ENCODE measurements around the gene EIF3J. TPM values are rescaled to one million over a fixed set of nuclear protein-coding genes. Genes with fewer than 3 reads are reported as not detected.
"Not testable (repeated sequence)": the region's sequence is repeated elsewhere in the genome, so short reads cannot be mapped to it uniquely, and the experiment has no call there.

The EIF3J gene
- total and polyA plus RNA-seq, 2 donors from 2014 or later = 49.8 to 69.1 TPM

DNA sequence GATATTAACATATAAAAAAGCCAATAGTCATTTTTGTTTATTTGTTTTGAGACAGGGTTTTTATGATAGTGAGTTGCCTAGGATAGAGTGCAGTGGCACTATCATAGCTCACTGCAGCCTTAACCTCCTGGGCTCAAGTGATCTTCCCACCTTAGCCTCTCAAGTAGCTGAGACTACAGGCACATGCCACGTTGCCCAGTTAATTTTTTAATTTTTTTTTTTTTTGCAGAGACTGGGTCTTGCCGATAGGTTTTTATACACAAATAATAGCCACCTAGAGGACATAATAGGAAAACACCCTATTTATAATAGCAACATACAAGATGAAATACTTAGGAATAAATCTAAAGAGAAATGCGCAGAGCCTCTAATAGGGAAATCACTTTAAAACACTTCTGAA is 13.3 kb downstream of the EIF3J start:
- Histone ChIP-seq H3K27me3 (ENCODE audit: control insufficient read depth, insufficient read depth, low read length) (no peaks in the 10 kb centered on the region), H3K9me3 (ENCODE audit: control insufficient read depth in 2 of 3, insufficient read depth in 1 of 3, low read length in 3 of 3) (no peaks in the 10 kb centered on the region), H3K4me1 (ENCODE audit: control insufficient read depth in 2 of 3, insufficient read depth in 2 of 3, low read depth in 1 of 3, low read length in 3 of 3) (no peaks in the 10 kb centered on the region), H3K36me3 (ENCODE audit: control insufficient read depth in 2 of 3, insufficient read depth in 3 of 3, low read length in 3 of 3) (peaks cover 0 to 8% (median 7%) of the 10 kb centered on the region in 3 donors), H3K27ac (ENCODE audit: low read depth in 2 of 2, low read length in 2 of 2) (no peak overlapping the region), H3K4me3 (ENCODE audit: low read length in 3 of 3) (no peak overlapping the region), H3K9ac (ENCODE audit: low read length in 3 of 3) (no peak overlapping the region)
- FAIRE-seq (no peak), DNase-seq (peak in 1 of 5 donors; percentile 19)
- TF ChIP-seq, protein P1, sequence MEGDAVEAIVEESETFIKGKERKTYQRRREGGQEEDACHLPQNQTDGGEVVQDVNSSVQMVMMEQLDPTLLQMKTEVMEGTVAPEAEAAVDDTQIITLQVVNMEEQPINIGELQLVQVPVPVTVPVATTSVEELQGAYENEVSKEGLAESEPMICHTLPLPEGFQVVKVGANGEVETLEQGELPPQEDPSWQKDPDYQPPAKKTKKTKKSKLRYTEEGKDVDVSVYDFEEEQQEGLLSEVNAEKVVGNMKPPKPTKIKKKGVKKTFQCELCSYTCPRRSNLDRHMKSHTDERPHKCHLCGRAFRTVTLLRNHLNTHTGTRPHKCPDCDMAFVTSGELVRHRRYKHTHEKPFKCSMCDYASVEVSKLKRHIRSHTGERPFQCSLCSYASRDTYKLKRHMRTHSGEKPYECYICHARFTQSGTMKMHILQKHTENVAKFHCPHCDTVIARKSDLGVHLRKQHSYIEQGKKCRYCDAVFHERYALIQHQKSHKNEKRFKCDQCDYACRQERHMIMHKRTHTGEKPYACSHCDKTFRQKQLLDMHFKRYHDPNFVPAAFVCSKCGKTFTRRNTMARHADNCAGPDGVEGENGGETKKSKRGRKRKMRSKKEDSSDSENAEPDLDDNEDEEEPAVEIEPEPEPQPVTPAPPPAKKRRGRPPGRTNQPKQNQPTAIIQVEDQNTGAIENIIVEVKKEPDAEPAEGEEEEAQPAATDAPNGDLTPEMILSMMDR (IDR thresholded peaks at IDR 0.05; ENCODE audit: borderline replicate concordance, extremely low read depth, insufficient read depth) = no peak
- intact Hi-C loops (cut with DNase I) = no loop called here

DNA sequence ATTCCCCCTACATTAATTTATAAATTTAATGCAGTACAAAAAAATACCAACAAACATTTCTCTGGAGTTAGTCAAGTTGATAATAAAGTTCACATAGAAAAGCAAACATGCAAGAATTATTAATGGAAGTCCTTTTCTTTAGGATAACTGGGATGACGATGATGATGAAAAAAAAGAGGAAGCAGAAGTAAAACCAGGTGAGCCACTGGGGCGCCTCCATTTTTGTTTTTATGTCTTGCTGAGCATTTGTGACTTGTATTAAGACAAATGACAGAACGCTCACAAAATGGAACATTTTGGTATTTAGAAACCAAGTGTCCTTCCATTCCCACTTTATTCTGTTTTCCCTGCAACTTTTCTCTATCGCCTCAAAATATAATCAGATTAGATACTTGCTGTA is 13.8 kb downstream of the EIF3J start:
- intact Hi-C loops (cut with DNase I) = no loop called here
- Histone ChIP-seq H3K9ac (ENCODE audit: low read length in 3 of 3) (no peak overlapping the region), H3K4me1 (ENCODE audit: control insufficient read depth in 2 of 3, insufficient read depth in 2 of 3, low read depth in 1 of 3, low read length in 3 of 3) (peaks cover 0 to 2% (median 0%) of the 10 kb centered on the region in 3 donors), H3K27me3 (ENCODE audit: control insufficient read depth, insufficient read depth, low read length) (no peaks in the 10 kb centered on the region), H3K4me3 (ENCODE audit: low read length in 3 of 3) (no peak overlapping the region), H3K27ac (ENCODE audit: low read depth in 2 of 2, low read length in 2 of 2) (no peak overlapping the region), H3K36me3 (ENCODE audit: control insufficient read depth in 2 of 3, insufficient read depth in 3 of 3, low read length in 3 of 3) (peaks cover 0 to 13% (median 7%) of the 10 kb centered on the region in 3 donors), H3K9me3 (ENCODE audit: control insufficient read depth in 2 of 3, insufficient read depth in 1 of 3, low read length in 3 of 3) (no peaks in the 10 kb centered on the region)
- TF ChIP-seq, protein P1 (IDR thresholded peaks at IDR 0.05; ENCODE audit: borderline replicate concordance, extremely low read depth, insufficient read depth) = no peak
- FAIRE-seq (no peak), DNase-seq (no peak)

DNA sequence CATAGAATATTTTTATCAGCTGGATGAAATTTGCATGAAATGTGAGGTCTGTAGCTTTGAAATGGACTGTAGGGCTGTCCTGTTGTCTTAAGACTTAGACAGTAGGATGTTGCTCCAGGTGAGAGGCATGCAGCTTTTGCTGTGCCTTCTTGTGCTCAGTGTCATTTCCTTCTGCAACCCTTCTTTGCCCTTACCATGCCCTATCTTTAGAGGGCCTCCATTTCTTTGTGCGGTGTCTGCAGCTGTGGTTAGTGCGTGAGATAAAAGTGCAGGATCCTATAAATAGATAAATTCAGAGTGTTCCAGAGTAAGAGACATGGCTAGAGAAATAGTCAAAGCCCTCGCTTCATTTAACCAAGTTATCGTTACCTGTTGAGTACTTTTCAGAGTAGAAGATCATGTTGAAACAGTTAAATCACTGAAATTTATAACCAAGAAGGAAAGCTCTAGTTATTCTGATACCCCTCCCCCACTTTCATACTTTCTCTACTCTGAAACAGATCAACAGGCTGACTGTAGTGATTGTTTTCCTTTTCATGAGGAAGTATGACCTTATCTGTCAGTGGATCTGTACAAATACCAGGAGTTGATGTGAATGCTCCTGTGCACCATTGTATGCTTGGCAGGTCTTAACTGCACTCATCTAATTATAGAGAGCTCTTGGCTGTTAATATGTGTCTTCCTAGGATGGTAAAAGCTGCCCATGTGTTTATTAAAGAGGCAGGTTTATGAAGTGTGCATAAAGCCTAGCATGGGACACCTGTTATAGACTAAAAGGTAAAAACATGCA is 18.2 kb downstream of the EIF3J start:
- H3K27ac ChIP-seq (ENCODE audit: low read depth in 2 of 2, low read length in 2 of 2) = no peak overlapping the region
- no peaks in the 10 kb centered on the region for H3K27me3 ChIP-seq (ENCODE audit: control insufficient read depth, insufficient read depth, low read length)
- no peak overlapping the region for H3K4me3 ChIP-seq (ENCODE audit: low read length in 3 of 3)
- intact Hi-C loops (cut with DNase I) = no loop called here
- H3K9me3 ChIP-seq (ENCODE audit: control insufficient read depth in 2 of 3, insufficient read depth in 1 of 3, low read length in 3 of 3) = no peaks in the 10 kb centered on the region
- FAIRE-seq (no peak), DNase-seq (no peak)
- peaks cover 0 to 39% (median 16%) of the 10 kb centered on the region in 3 donors for H3K36me3 ChIP-seq (ENCODE audit: control insufficient read depth in 2 of 3, insufficient read depth in 3 of 3, low read length in 3 of 3)
- peaks cover 0 to 2% (median 0%) of the 10 kb centered on the region in 3 donors for H3K4me1 ChIP-seq (ENCODE audit: control insufficient read depth in 2 of 3, insufficient read depth in 2 of 3, low read depth in 1 of 3, low read length in 3 of 3)
- TF ChIP-seq, protein P1 (IDR thresholded peaks at IDR 0.05; ENCODE audit: borderline replicate concordance, extremely low read depth, insufficient read depth) = no peak
- H3K9ac ChIP-seq (ENCODE audit: low read length in 3 of 3) = no peak overlapping the region

DNA sequence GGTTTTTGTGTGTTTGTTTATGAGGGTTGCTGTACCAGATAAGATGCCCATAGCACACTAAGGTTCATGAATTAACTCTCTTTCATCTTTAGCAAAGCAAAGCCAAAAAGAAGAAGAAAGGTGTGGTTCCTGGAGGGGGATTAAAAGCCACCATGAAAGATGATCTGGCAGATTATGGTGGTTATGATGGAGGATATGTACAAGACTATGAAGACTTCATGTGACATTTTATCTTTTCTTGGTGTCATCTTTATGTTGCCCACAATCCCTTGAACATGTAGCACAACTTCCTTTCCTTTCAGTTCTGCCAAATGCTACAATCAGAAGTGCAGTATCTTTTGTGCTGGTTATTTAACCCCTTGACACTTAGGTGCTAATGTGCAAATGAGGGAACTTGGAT is 24.0 kb downstream of the EIF3J start:
- DNase-seq; H3K9me3 ChIP-seq (ENCODE audit: control insufficient read depth in 2 of 3, insufficient read depth in 1 of 3, low read length in 3 of 3); H3K4me3 ChIP-seq (ENCODE audit: low read length in 3 of 3); H3K27me3 ChIP-seq (ENCODE audit: control insufficient read depth, insufficient read depth, low read length); H3K4me1 ChIP-seq (ENCODE audit: control insufficient read depth in 2 of 3, insufficient read depth in 2 of 3, low read depth in 1 of 3, low read length in 3 of 3); H3K9ac ChIP-seq (ENCODE audit: low read length in 3 of 3); FAIRE-seq; intact Hi-C loops (cut with DNase I); H3K27ac ChIP-seq (ENCODE audit: low read depth in 2 of 2, low read length in 2 of 2): not testable (repeated sequence)
- H3K36me3 ChIP-seq (ENCODE audit: control insufficient read depth in 2 of 3, insufficient read depth in 3 of 3, low read length in 3 of 3) = peaks cover 17 to 68% (median 34%) of the 10 kb centered on the region in 3 donors
